T-helper 17 cell (primary cell): ENCODE results near the gene DIO2. TPM values are rescaled to one million over a fixed set of nuclear protein-coding genes. Genes with fewer than 3 reads are reported as not detected.

ENCODE experiments used
- ATAC-seq: fragments of 150-1000 bp; cut with Tn5 transposase; 2 replicates; pipeline ENCODE4 v1.10.0; 2021; ENCODE audit warnings: mild to moderate bottlenecking, moderate library complexity
- DNase-seq, 3 donors: peaks; one replicate each; pipeline versions ENCODE4 v3.0.0 to v3.0.0-alpha.2; 2020 to 2021
- H3K9me3 ChIP-seq: one replicate; pipeline ENCODE4 v1.7.0; 2013; ENCODE audit warnings: low read length, mild to moderate bottlenecking; ENCODE audit not compliant: control insufficient read depth, poor library complexity, severe bottlenecking
- H3K27ac Mint-ChIP-seq: one replicate; pipeline ENCODE4 v1.8.0; 2022; ENCODE audit warnings: mild to moderate bottlenecking, moderate library complexity, mixed read lengths
- H3K27me3 Mint-ChIP-seq: one replicate; pipeline ENCODE4 v1.8.0; 2022; ENCODE audit warnings: mixed read lengths
- H3K36me3 Mint-ChIP-seq: one replicate; pipeline ENCODE4 v1.8.0; 2022; ENCODE audit warnings: low read depth, mixed read lengths
- H3K4me1 Mint-ChIP-seq: one replicate; pipeline ENCODE4 v1.8.0; 2022; ENCODE audit warnings: mild to moderate bottlenecking, mixed read lengths
- H3K4me3 Mint-ChIP-seq: one replicate; pipeline ENCODE4 v1.8.0; 2022; ENCODE audit warnings: mild to moderate bottlenecking, moderate library complexity, mixed read lengths
- total RNA-seq, 4 donors: library from RNA in 2 of 4; stranded (reverse) in 2 of 4; gene quantifications; one replicate each; pipeline ENCODE4 v1.2.3 and lab custom pipeline; 2022 to 2026

DIO2 gene
- total RNA-seq (not detected), total RNA-seq (lab: John Stamatoyannopoulos, UW) (0 to 0.35 reads per million in 2 donors)

- Mint-ChIP-seq H3K27me3 (no peaks in the 10 kb centered on the region), H3K4me3 (no peak within 1 kb of the TSS), H3K36me3 (no peaks in the 10 kb centered on the region), H3K4me1 (peaks cover 2% of the 10 kb centered on the region), H3K27ac (no peak within 1 kb of the TSS)
- DNase-seq (no peak), ATAC-seq (no peak)
- H3K9me3 ChIP-seq = no peaks in the 10 kb centered on the region
Measured at GRCh38 chr14:80211153-80212022, at the start of gene DIO2. Gene DIO2 (minus strand): TSS chr14:80211504. CDS start chr14:80211472, 32 bp downstream.

- Mint-ChIP-seq H3K36me3 (no peaks in the 10 kb centered on the region), H3K4me3 (no peak overlapping the region), H3K27ac (no peak overlapping the region), H3K27me3 (no peaks in the 10 kb centered on the region), H3K4me1 (no peaks in the 10 kb centered on the region)
- ATAC-seq (no peak), DNase-seq (no peak)
- no peaks in the 10 kb centered on the region for H3K9me3 ChIP-seq
Measured at GRCh38 chr14:80260645-80261044, 49.3 kb upstream of the DIO2 start.

DNA sequence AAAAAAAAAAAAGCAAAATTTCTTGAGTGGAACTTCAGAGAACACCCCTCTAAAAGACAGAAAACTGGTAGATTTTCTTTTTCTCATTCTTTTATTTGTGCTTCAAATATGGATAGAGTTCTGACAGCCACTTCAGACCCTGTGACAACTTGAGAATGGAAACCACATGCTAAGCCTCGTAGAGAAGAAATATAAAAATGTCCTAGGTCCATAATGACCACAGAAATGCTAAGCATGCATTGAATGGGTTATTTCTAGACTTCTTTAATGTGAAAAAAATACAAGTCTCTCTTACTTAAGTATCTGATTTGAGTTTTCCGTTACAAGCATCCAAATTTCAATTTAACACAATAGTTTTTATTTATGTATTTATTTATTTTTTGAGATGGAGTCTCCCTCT, 28.3 kb upstream of the DIO2 start:
- no peak for ATAC-seq
- no peaks in the 10 kb centered on the region for H3K36me3 Mint-ChIP-seq
- no peaks in the 10 kb centered on the region for H3K4me1 Mint-ChIP-seq
- H3K9me3 ChIP-seq = no peaks in the 10 kb centered on the region
- H3K4me3 Mint-ChIP-seq = no peak overlapping the region
- no peak for DNase-seq
- H3K27ac Mint-ChIP-seq = no peak overlapping the region
- no peaks in the 10 kb centered on the region for H3K27me3 Mint-ChIP-seq

DNA sequence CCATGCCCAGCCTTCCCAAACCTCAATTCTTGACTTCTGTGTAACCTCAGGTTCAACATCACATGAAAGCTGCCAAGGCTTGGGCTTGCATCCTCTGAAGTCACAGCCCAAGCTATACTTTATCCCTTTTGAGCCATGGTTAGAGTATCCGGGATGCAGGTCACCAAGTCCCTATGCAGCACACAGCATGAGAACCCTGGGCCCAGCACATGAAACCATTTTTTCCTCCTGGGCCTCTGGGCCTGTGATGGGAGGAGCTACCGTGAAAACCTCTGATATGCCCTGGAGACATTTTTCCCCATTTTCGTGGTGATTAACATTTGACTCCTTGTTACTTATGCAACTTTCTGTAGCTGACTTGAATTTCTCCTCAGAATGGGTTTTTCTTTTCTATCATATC, 25.8 kb upstream of the DIO2 start:
- no peak for ATAC-seq

GRCh38 chr14:80233470-80234089, 22.3 kb upstream of the DIO2 start:
- H3K4me3 Mint-ChIP-seq = no peak overlapping the region
- H3K27ac Mint-ChIP-seq = no peak overlapping the region
- ATAC-seq (no peak), DNase-seq (no peak)
- no peaks in the 10 kb centered on the region for H3K9me3 ChIP-seq
- H3K36me3 Mint-ChIP-seq = no peaks in the 10 kb centered on the region
- H3K27me3 Mint-ChIP-seq = no peaks in the 10 kb centered on the region
- no peaks in the 10 kb centered on the region for H3K4me1 Mint-ChIP-seq

More for the DNA sequence above, 25.8 kb upstream of the DIO2 start:
- H3K27ac Mint-ChIP-seq = no peak overlapping the region
- no peaks in the 10 kb centered on the region for H3K9me3 ChIP-seq
- no peak for DNase-seq
- no peaks in the 10 kb centered on the region for H3K27me3 Mint-ChIP-seq
- H3K36me3 Mint-ChIP-seq = no peaks in the 10 kb centered on the region
- no peak overlapping the region for H3K4me3 Mint-ChIP-seq
- no peaks in the 10 kb centered on the region for H3K4me1 Mint-ChIP-seq

DNA sequence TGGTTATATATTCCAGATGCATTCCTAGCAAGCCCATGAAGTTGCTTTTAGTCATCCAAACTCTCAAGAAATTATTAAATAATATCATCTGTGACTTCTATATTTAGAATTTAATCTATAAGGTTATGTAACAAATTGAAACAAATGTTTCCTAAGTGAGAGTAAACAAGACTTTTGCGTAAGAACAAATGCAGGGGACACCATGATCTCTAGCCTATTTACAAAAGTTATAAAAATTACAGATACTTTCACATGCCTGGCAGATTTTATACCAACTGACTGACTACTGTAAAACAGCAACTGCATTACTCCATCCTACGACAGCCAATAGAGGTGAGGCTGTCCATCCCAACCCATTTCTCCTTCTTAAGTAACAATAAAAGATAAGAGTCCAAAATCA, 20.4 kb upstream of the DIO2 start:
- ATAC-seq (no peak), DNase-seq (no peak)
- no peak overlapping the region for H3K4me3 Mint-ChIP-seq
- H3K4me1 Mint-ChIP-seq = no peaks in the 10 kb centered on the region
- no peaks in the 10 kb centered on the region for H3K9me3 ChIP-seq
- no peaks in the 10 kb centered on the region for H3K36me3 Mint-ChIP-seq
- no peaks in the 10 kb centered on the region for H3K27me3 Mint-ChIP-seq
- no peak overlapping the region for H3K27ac Mint-ChIP-seq

GRCh38 chr14:80223696-80224465, 12.6 kb upstream of the DIO2 start:
- DNase-seq = no peak
- Mint-ChIP-seq H3K27me3 (no peaks in the 10 kb centered on the region), H3K4me1 (no peaks in the 10 kb centered on the region), H3K4me3 (no peak overlapping the region), H3K27ac (no peak overlapping the region), H3K36me3 (no peaks in the 10 kb centered on the region)
- no peak for ATAC-seq
- no peaks in the 10 kb centered on the region for H3K9me3 ChIP-seq

- DNase-seq (no peak), ATAC-seq (no peak)
- H3K4me1 Mint-ChIP-seq = peaks cover 2% of the 10 kb centered on the region
- no peaks in the 10 kb centered on the region for H3K9me3 ChIP-seq
- no peaks in the 10 kb centered on the region for H3K27me3 Mint-ChIP-seq
- H3K36me3 Mint-ChIP-seq = no peaks in the 10 kb centered on the region
- H3K27ac Mint-ChIP-seq = no peak overlapping the region
- H3K4me3 Mint-ChIP-seq = no peak overlapping the region
Measured at GRCh38 chr14:80216818-80217217, 5.5 kb upstream of the DIO2 start.

DNA sequence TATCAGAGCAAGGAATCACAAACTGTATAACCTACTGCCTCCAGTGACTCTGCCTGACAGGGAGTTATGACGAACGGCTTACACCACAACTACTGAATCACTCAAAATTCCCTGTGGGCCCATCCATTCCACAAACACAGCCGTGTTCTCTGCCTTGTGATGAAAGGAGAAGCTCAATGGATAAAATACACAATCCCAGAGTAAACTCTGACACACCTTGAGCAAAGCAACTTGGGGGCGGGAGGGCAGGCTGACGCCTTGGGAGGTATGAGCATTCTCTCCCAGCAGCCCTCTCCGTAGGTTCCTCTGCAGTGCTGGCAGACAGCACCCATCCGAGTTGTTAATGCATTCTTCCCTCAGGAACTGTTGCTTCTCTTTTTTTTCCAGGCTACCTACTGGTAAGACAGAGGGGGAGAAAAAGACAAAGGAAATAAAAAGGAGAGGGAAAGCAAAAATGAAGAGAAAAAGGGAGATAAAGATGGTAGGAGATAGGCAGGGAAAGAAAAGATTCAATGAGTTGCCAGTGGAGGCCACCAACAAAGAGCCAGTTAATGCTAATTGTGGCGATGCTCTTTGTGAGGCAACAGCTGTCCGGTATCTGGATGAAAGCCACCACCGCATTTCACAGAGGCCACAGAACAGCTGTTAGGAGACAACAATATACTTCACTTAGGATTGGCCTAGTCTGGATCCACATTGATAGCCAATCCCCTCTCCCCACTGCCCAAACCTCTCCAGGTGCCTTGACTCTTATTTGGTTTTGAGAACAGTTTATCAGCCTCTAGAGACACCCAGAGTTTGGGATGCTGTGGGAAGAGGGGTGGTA, 4.7 kb upstream of the DIO2 start:
- Mint-ChIP-seq H3K27ac (no peak overlapping the region), H3K4me1 (peaks cover 2% of the 10 kb centered on the region), H3K27me3 (no peaks in the 10 kb centered on the region), H3K36me3 (no peaks in the 10 kb centered on the region), H3K4me3 (no peak overlapping the region)
- no peak for DNase-seq
- no peak for ATAC-seq
- no peaks in the 10 kb centered on the region for H3K9me3 ChIP-seq

GRCh38 chr14:80215081-80215480, 3.8 kb upstream of the DIO2 start:
- ATAC-seq (no peak), DNase-seq (no peak)
- Mint-ChIP-seq H3K4me1 (peaks cover 2% of the 10 kb centered on the region), H3K27me3 (no peaks in the 10 kb centered on the region), H3K27ac (no peak overlapping the region), H3K4me3 (no peak overlapping the region), H3K36me3 (no peaks in the 10 kb centered on the region)
- H3K9me3 ChIP-seq = no peaks in the 10 kb centered on the region

DNA sequence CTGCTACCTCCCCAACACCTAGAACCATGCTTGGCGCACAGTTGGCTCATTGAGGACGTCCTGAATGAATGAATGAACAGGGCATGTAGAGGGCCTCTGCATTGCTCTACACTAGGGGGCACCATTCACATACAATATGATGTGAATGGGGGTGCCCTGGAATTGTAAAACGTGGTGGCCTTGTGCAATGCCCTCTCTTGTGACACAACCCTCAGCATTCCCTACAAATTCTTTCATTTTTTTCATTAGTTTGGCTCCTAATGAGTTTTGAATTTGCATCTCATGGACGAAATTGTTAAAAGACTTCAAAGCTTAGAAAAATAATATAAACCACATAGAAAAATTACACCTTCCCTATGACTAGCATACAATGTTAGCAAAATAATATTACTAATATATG, 2.3 kb upstream of the DIO2 start:
- Mint-ChIP-seq H3K27ac (no peak overlapping the region), H3K4me3 (no peak overlapping the region), H3K27me3 (no peaks in the 10 kb centered on the region), H3K36me3 (no peaks in the 10 kb centered on the region), H3K4me1 (peaks cover 2% of the 10 kb centered on the region)
- DNase-seq (no peak), ATAC-seq (no peak)
- H3K9me3 ChIP-seq = no peaks in the 10 kb centered on the region

- H3K27ac Mint-ChIP-seq = no peak overlapping the region
- no peak overlapping the region for H3K4me3 Mint-ChIP-seq
- H3K9me3 ChIP-seq = no peaks in the 10 kb centered on the region
- no peaks in the 10 kb centered on the region for H3K36me3 Mint-ChIP-seq
- H3K27me3 Mint-ChIP-seq = no peaks in the 10 kb centered on the region
- ATAC-seq = no peak
- DNase-seq = no peak
- peaks cover 2% of the 10 kb centered on the region for H3K4me1 Mint-ChIP-seq
Measured at GRCh38 chr14:80212023-80212397, 706 bp upstream of the DIO2 start.

DNA sequence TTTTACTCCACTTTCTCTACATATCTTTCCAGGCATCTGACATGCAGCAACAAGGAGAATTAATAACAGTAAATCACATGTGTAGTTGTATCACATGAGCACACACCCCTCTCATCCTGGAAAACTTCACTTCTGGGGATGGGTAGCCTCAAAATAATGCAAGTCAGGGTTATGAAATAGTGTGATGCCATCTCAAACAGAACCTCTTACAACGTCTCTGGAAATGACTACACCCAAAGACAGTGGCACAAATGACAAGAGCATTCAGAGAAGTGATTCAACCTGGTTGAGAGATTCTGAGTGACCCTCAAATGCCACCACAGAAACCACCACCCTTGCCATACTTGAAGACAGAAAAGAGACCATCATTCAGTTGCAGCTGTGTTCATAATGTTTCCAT, 2.8 kb downstream of the DIO2 start:
- no peaks in the 10 kb centered on the region for H3K27me3 Mint-ChIP-seq
- no peak for ATAC-seq
- H3K4me1 Mint-ChIP-seq = peaks cover 2% of the 10 kb centered on the region
- no peaks in the 10 kb centered on the region for H3K9me3 ChIP-seq
- H3K27ac Mint-ChIP-seq = no peak overlapping the region
- no peak overlapping the region for H3K4me3 Mint-ChIP-seq
- no peaks in the 10 kb centered on the region for H3K36me3 Mint-ChIP-seq
- no peak for DNase-seq
